ENCODE measurements around the gene DUOX1. TPM values are rescaled to one million over a fixed set of nuclear protein-coding genes. Genes with fewer than 3 reads are reported as not detected.

The DUOX1 gene
- total and polyA plus RNA-seq, 8 donors: 6.4 to 265 (median 8.4) TPM

- ATAC-seq: peak; percentile 20
- no peak overlapping the region for H3K4me3 ChIP-seq
- no peaks in the 10 kb centered on the region for H3K9me3 ChIP-seq
- TF ChIP-seq, protein P1, sequence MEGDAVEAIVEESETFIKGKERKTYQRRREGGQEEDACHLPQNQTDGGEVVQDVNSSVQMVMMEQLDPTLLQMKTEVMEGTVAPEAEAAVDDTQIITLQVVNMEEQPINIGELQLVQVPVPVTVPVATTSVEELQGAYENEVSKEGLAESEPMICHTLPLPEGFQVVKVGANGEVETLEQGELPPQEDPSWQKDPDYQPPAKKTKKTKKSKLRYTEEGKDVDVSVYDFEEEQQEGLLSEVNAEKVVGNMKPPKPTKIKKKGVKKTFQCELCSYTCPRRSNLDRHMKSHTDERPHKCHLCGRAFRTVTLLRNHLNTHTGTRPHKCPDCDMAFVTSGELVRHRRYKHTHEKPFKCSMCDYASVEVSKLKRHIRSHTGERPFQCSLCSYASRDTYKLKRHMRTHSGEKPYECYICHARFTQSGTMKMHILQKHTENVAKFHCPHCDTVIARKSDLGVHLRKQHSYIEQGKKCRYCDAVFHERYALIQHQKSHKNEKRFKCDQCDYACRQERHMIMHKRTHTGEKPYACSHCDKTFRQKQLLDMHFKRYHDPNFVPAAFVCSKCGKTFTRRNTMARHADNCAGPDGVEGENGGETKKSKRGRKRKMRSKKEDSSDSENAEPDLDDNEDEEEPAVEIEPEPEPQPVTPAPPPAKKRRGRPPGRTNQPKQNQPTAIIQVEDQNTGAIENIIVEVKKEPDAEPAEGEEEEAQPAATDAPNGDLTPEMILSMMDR (IDR thresholded peaks at IDR 0.05): no peak
- H3K4me1 ChIP-seq: peaks cover 2 to 19% of the 10 kb centered on the region in 2 donors
- H3K36me3 ChIP-seq: no peaks in the 10 kb centered on the region
- DNase-seq: peak in 1 of 4 donors; percentile 21
- H3K27me3 ChIP-seq: peaks cover 61 to 96% of the 10 kb centered on the region in 2 donors
- H3K27ac ChIP-seq: no peak overlapping the region
- intact Hi-C loops (cut with DNase I): no loop called here
Measured at GRCh38 chr15:45111390-45112142, 18.2 kb upstream of the DUOX1 start.

- H3K36me3 ChIP-seq: no peaks in the 10 kb centered on the region
- peaks cover 8 to 25% of the 10 kb centered on the region in 2 donors for H3K4me1 ChIP-seq
- intact Hi-C loops (cut with DNase I): no loop called here
- no peaks in the 10 kb centered on the region for H3K9me3 ChIP-seq
- no peak for ATAC-seq
- peaks cover 67 to 96% of the 10 kb centered on the region in 2 donors for H3K27me3 ChIP-seq
- TF ChIP-seq, protein P1 (IDR thresholded peaks at IDR 0.05): no peak
- H3K4me3 ChIP-seq: no peak overlapping the region
- DNase-seq: no peak
- H3K27ac ChIP-seq: no peak overlapping the region
Measured at GRCh38 chr15:45112143-45112590, 17.6 kb upstream of the DUOX1 start.

GRCh38 chr15:45112591-45113379 is 17.0 kb upstream of the DUOX1 start:
- Histone ChIP-seq H3K4me3 (no peak overlapping the region), H3K27me3 (peaks cover 73 to 99% of the 10 kb centered on the region in 2 donors), H3K9me3 (no peaks in the 10 kb centered on the region), H3K4me1 (peaks cover 9 to 31% of the 10 kb centered on the region in 2 donors), H3K27ac (no peak overlapping the region), H3K36me3 (no peaks in the 10 kb centered on the region)
- peak in 2 of 4 donors; percentile 30 to 77 for DNase-seq
- TF ChIP-seq, protein P1 (IDR thresholded peaks at IDR 0.05): no peak
- intact Hi-C loops (cut with DNase I): no loop called here
- no peak for ATAC-seq

DNA sequence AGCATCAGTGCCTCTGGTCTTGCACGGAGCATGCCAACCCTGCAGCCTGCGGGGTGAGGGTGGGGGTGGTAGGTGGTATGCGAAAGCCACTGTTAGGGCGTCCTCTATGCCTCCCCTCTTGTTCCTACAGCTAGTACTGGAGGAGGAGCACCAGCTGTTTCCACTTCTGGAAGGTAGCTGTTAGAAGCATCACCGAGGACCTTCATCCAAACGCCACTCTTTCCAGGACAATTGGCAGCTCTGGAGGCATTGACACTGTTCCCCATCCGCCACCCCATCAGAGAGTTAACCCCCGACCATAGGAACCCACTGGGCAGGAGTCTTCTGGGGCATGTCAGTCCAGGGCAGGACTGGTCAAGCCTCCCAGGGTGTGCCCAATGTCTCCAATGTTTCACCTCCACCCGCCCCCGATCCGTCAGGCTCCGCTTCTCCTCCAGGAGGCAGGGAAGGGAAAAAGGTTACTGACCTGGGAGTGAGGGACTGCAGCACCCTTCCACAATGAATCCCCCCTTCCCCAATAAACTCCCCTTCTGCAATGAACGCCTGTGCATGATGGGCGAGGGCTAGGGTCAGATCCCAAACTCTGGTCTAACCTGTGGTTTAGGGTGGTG is 16.3 kb upstream of the DUOX1 start:
- DNase-seq (peak in 1 of 4 donors; percentile 4), ATAC-seq (no peak)
- no peaks in the 10 kb centered on the region for H3K9me3 ChIP-seq
- intact Hi-C loops (cut with DNase I): no loop called here
- H3K27me3 ChIP-seq: peaks cover 75 to 97% of the 10 kb centered on the region in 2 donors
- no peak overlapping the region for H3K4me3 ChIP-seq
- H3K27ac ChIP-seq: no peak overlapping the region
- peaks cover 11 to 36% of the 10 kb centered on the region in 2 donors for H3K4me1 ChIP-seq
- TF ChIP-seq, protein P1 (IDR thresholded peaks at IDR 0.05): no peak
- no peaks in the 10 kb centered on the region for H3K36me3 ChIP-seq

All from left lung (tissue), 10 donors.